ENCODE measurements around the gene FRMPD4.

DNA sequence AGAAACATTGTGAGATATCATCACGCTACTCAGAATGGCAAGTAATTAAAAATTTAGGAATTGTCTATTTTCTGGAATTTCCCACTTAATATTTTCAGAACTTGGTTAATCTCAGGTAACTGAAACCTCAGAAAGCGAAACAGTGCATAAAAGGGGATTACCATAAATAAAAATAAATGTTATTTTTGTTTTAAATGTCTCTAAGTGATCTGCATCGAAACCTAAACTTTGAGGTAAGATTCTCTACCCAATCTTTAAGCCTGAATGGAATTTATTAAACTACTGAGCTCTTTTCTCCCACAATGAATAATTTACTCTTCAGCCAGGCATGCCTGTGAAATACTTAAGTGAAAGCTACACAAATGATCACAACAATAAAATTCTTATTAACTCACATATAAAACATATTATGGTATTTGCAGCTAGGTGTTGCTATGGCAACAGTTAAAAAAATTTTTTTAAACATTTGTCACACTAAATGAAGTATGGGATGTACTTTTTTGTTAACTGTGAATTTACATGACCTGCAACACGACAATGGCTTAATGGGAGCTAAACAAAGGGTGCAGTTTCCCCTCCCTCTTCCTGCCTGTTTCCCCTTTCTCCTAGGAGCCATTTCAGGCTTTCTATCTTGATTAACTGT lies 432.7 kb downstream of the FRMPD4 start:
- TF ChIP-seq, protein P1, sequence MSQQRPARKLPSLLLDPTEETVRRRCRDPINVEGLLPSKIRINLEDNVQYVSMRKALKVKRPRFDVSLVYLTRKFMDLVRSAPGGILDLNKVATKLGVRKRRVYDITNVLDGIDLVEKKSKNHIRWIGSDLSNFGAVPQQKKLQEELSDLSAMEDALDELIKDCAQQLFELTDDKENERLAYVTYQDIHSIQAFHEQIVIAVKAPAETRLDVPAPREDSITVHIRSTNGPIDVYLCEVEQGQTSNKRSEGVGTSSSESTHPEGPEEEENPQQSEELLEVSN (IDR thresholded peaks at IDR 0.05; ENCODE audit: borderline replicate concordance, low read depth), result no peak
- TF ChIP-seq, protein P2, sequence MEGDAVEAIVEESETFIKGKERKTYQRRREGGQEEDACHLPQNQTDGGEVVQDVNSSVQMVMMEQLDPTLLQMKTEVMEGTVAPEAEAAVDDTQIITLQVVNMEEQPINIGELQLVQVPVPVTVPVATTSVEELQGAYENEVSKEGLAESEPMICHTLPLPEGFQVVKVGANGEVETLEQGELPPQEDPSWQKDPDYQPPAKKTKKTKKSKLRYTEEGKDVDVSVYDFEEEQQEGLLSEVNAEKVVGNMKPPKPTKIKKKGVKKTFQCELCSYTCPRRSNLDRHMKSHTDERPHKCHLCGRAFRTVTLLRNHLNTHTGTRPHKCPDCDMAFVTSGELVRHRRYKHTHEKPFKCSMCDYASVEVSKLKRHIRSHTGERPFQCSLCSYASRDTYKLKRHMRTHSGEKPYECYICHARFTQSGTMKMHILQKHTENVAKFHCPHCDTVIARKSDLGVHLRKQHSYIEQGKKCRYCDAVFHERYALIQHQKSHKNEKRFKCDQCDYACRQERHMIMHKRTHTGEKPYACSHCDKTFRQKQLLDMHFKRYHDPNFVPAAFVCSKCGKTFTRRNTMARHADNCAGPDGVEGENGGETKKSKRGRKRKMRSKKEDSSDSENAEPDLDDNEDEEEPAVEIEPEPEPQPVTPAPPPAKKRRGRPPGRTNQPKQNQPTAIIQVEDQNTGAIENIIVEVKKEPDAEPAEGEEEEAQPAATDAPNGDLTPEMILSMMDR (IDR thresholded peaks at IDR 0.05), result no peak

All from A549 (cell line).